ENCODE data around the gene ARMH1.

ARMH1 gene

GRCh38 chr1:44674113-44675000, at the start of gene ARMH1, which contains the start of gene TMEM53:
Gene ARMH1 (plus strand): TSS chr1:44674714. CDS start chr1:44689698, 14,984 bp downstream.
Gene TMEM53 (minus strand): TSS chr1:44674481. CDS start chr1:44674391, 90 bp downstream.
- TF ChIP-seq ZNF384 (IDR thresholded peaks at IDR 0.05) (no peak), CTBP1 (IDR thresholded peaks at IDR 0.05; ENCODE audit: borderline replicate concordance) (no peak), FOXM1 (IDR thresholded peaks at IDR 0.05; ENCODE audit: borderline replicate concordance) (no peak), ELF4 (IDR thresholded peaks at IDR 0.05) (no peak), L3MBTL2 (conservative IDR thresholded peaks at IDR 0.05) (peak; percentile 77), LEF1 (IDR thresholded peaks at IDR 0.05; ENCODE audit: borderline replicate concordance) (no peak), SUZ12 (IDR thresholded peaks at IDR 0.05) (no peak), HDGF (IDR thresholded peaks at IDR 0.05; ENCODE audit: borderline replicate concordance) (no peak), PKNOX1 (IDR thresholded peaks at IDR 0.05) (peak; percentile 100), NFRKB (IDR thresholded peaks at IDR 0.05) (no peak), ARNT (IDR thresholded peaks at IDR 0.05) (no peak)
- ChIA-PET POLR2A (interaction anchor here (0.6 to 3.3 kb wide), 17 partner anchors 9 to 270 kb away, joined by 3 to 17 read pairs (median 3); no protein-coding TSS in a partner anchor), CTCF (interaction anchor here (0.6 to 1.3 kb wide), 3 partner anchors 21 to 1471 kb away, joined by 3 to 7 read pairs (median 4); no protein-coding TSS in a partner anchor)
- peak; percentile 97 for DNase-seq (ENCODE audit: extremely low spot score)

- CTCF ChIA-PET: interaction anchor here (0.7 kb wide), 1 partner anchor 15 kb away, joined by 3 read pairs; no protein-coding TSS in a partner anchor
- POLR2A ChIA-PET: interaction anchor here (11.8 kb wide), 1 partner anchor 7 kb away, joined by 111 read pairs; no protein-coding TSS in a partner anchor
- DNase-seq (ENCODE audit: extremely low spot score): no peak
Measured at GRCh38 chr1:44625348-44625747, 49.2 kb upstream of the ARMH1 start.

GRCh38 chr1:44628962-44629756, 45.4 kb upstream of the ARMH1 start:
- no peak for DNase-seq (ENCODE audit: extremely low spot score)
- POLR2A ChIA-PET: interaction anchor here (1.0 to 1.4 kb wide), 3 partner anchors 9 to 45 kb away, joined by 3 read pairs; partner anchors contain the start of gene TMEM53
- CTCF ChIA-PET: interaction anchor here (0.9 to 1.7 kb wide), 4 partner anchors 20 to 35 kb away, joined by 3 to 7 read pairs (median 4); no protein-coding TSS in a partner anchor
- TF ChIP-seq NFRKB (IDR thresholded peaks at IDR 0.05) (no peak), ELF4 (IDR thresholded peaks at IDR 0.05) (no peak), L3MBTL2 (conservative IDR thresholded peaks at IDR 0.05) (no peak), BHLHE40 (IDR thresholded peaks at IDR 0.05; ENCODE audit: borderline replicate concordance) (no peak), PKNOX1 (IDR thresholded peaks at IDR 0.05) (no peak), SUZ12 (IDR thresholded peaks at IDR 0.05) (no peak), ZNF384 (IDR thresholded peaks at IDR 0.05) (no peak), TARDBP (IDR thresholded peaks at IDR 0.05) (no peak), HDGF (IDR thresholded peaks at IDR 0.05; ENCODE audit: borderline replicate concordance) (no peak), SP1 (IDR thresholded peaks at IDR 0.05) (no peak), LEF1 (IDR thresholded peaks at IDR 0.05; ENCODE audit: borderline replicate concordance) (no peak), ARNT (IDR thresholded peaks at IDR 0.05) (no peak), FOXM1 (IDR thresholded peaks at IDR 0.05; ENCODE audit: borderline replicate concordance) (no peak), FOXA1 (IDR thresholded peaks at IDR 0.05) (no peak), CTBP1 (IDR thresholded peaks at IDR 0.05; ENCODE audit: borderline replicate concordance) (no peak), FOXK2 (IDR thresholded peaks at IDR 0.05) (no peak)

More at GRCh38 chr1:44625348-44625747, 49.2 kb upstream of the ARMH1 start:
- TF ChIP-seq ARNT (IDR thresholded peaks at IDR 0.05): no peak
- TF ChIP-seq ZNF384 (IDR thresholded peaks at IDR 0.05): no peak
- no peak for TF ChIP-seq FOXM1 (IDR thresholded peaks at IDR 0.05; ENCODE audit: borderline replicate concordance)
- no peak for TF ChIP-seq SUZ12 (IDR thresholded peaks at IDR 0.05)
- TF ChIP-seq CTBP1 (IDR thresholded peaks at IDR 0.05; ENCODE audit: borderline replicate concordance): no peak
- TF ChIP-seq HDGF (IDR thresholded peaks at IDR 0.05; ENCODE audit: borderline replicate concordance): no peak
- TF ChIP-seq TARDBP (IDR thresholded peaks at IDR 0.05): no peak
- TF ChIP-seq L3MBTL2 (conservative IDR thresholded peaks at IDR 0.05): no peak
- no peak for TF ChIP-seq SP1 (IDR thresholded peaks at IDR 0.05)
- no peak for TF ChIP-seq BHLHE40 (IDR thresholded peaks at IDR 0.05; ENCODE audit: borderline replicate concordance)
- no peak for TF ChIP-seq NFRKB (IDR thresholded peaks at IDR 0.05)
- no peak for TF ChIP-seq ELF4 (IDR thresholded peaks at IDR 0.05)

GRCh38 chr1:44630116-44630515, 44.4 kb upstream of the ARMH1 start:
- CTCF ChIA-PET: interaction anchor here (0.9 to 1.4 kb wide), 2 partner anchors 22 to 23 kb away, joined by 3 read pairs; no protein-coding TSS in a partner anchor
- no peak for TF ChIP-seq FOXA1 (IDR thresholded peaks at IDR 0.05)
- TF ChIP-seq FOXK2 (IDR thresholded peaks at IDR 0.05): no peak
- no peak for TF ChIP-seq PKNOX1 (IDR thresholded peaks at IDR 0.05)
- TF ChIP-seq SP1 (IDR thresholded peaks at IDR 0.05): no peak
- TF ChIP-seq CTBP1 (IDR thresholded peaks at IDR 0.05; ENCODE audit: borderline replicate concordance): no peak
- no peak for DNase-seq (ENCODE audit: extremely low spot score)

GRCh38 chr1:44631333-44631646, 43.2 kb upstream of the ARMH1 start:
- POLR2A ChIA-PET: interaction anchor here (0.6 to 4.5 kb wide), 26 partner anchors 11 to 784 kb away, joined by 3 to 111 read pairs (median 4); partner anchors contain the start of genes ARMH1, BTBD19, CCDC24 and DYNLT4
- CTCF ChIA-PET: interaction anchor here (0.8 to 1.7 kb wide), 4 partner anchors 10 to 253 kb away, joined by 3 to 6 read pairs (median 4); no protein-coding TSS in a partner anchor
- DNase-seq (ENCODE audit: extremely low spot score): no peak
- no peak for TF ChIP-seq L3MBTL2 (conservative IDR thresholded peaks at IDR 0.05)
- TF ChIP-seq TARDBP (IDR thresholded peaks at IDR 0.05): no peak
- TF ChIP-seq SUZ12 (IDR thresholded peaks at IDR 0.05): no peak
- no peak for TF ChIP-seq LEF1 (IDR thresholded peaks at IDR 0.05; ENCODE audit: borderline replicate concordance)
- TF ChIP-seq NFRKB (IDR thresholded peaks at IDR 0.05): no peak
- no peak for TF ChIP-seq FOXA1 (IDR thresholded peaks at IDR 0.05)
- no peak for TF ChIP-seq FOXM1 (IDR thresholded peaks at IDR 0.05; ENCODE audit: borderline replicate concordance)
- TF ChIP-seq BHLHE40 (IDR thresholded peaks at IDR 0.05; ENCODE audit: borderline replicate concordance): no peak
- TF ChIP-seq ELF4 (IDR thresholded peaks at IDR 0.05): no peak
- no peak for TF ChIP-seq HDGF (IDR thresholded peaks at IDR 0.05; ENCODE audit: borderline replicate concordance)
- TF ChIP-seq ARNT (IDR thresholded peaks at IDR 0.05): no peak
- no peak for TF ChIP-seq SP1 (IDR thresholded peaks at IDR 0.05)
- TF ChIP-seq CTBP1 (IDR thresholded peaks at IDR 0.05; ENCODE audit: borderline replicate concordance): no peak
- TF ChIP-seq FOXK2 (IDR thresholded peaks at IDR 0.05): no peak
- TF ChIP-seq ZNF384 (IDR thresholded peaks at IDR 0.05): no peak
- TF ChIP-seq PKNOX1 (IDR thresholded peaks at IDR 0.05): no peak

More at GRCh38 chr1:44630116-44630515, 44.4 kb upstream of the ARMH1 start:
- POLR2A ChIA-PET: interaction anchor here (1.4 to 4.5 kb wide), 6 partner anchors 11 to 92 kb away, joined by 3 to 111 read pairs (median 44); no protein-coding TSS in a partner anchor

Measured in HEK293T (cell line).